GM23338 (cell line): ENCODE results near the gene FGF22. TPM values are rescaled to one million over a fixed set of nuclear protein-coding genes. Genes with fewer than 3 reads are reported as not detected.

Source experiments
- ATAC-seq: fragments of 200-7000 bp; cut with Tn5 transposase; 3 replicates; pipeline ENCODE4 v1.9.1; 2020
- DNase-seq: peaks from one replicate; pipeline ENCODE4 v3.0.0-alpha.2; 2015; ENCODE audit warnings: low spot score
- H2AFZ ChIP-seq: fragments of 200-600 bp; sonication (generic); 2 replicates; pipeline ENCODE4 v1.8.0; 2016; ENCODE audit warnings: antibody characterized with exemption, mild to moderate bottlenecking, moderate library complexity
- H3F3A ChIP-seq: fragments of 200-600 bp; sonication (generic); replicated peaks from 2 replicates; pipeline ENCODE4 v1.8.0; 2017; ENCODE audit warnings: antibody characterized with exemption, mixed run types, low read depth
- H3K27ac ChIP-seq: fragments of 200-600 bp; sonication (generic); 2 replicates; pipeline ENCODE4 v1.6.1; 2016; ENCODE audit warnings: low read depth
- H3K27me3 ChIP-seq: fragments of 200-600 bp; sonication (generic); 2 replicates; pipeline ENCODE4 v1.8.0; 2016; ENCODE audit warnings: mild to moderate bottlenecking, mixed run types, moderate library complexity; ENCODE audit not compliant: insufficient read depth
- H3K36me3 ChIP-seq: fragments of 200-600 bp; sonication (generic); 2 replicates; pipeline ENCODE4 v1.8.0; 2016; ENCODE audit warnings: mild to moderate bottlenecking; ENCODE audit not compliant: insufficient read depth
- H3K4me1 ChIP-seq: fragments of 200-600 bp; sonication (generic); 2 replicates; pipeline ENCODE4 v1.8.0; 2016; ENCODE audit warnings: mild to moderate bottlenecking, moderate library complexity; ENCODE audit not compliant: insufficient read depth
- H3K4me2 ChIP-seq: fragments of 200-600 bp; sonication (generic); 2 replicates; pipeline ENCODE4 v1.7.1; 2017; ENCODE audit warnings: mixed run types
- H3K4me3 ChIP-seq: fragments of 200-600 bp; sonication (generic); 2 replicates; pipeline ENCODE4 v1.6.1; 2016; ENCODE audit warnings: mixed run types
- H3K79me2 ChIP-seq: fragments of 200-600 bp; sonication (generic); replicated peaks from 2 replicates; pipeline ENCODE4 v1.8.0; 2017; ENCODE audit warnings: mild to moderate bottlenecking; ENCODE audit not compliant: insufficient read depth
- H3K9me2 ChIP-seq: fragments of 200-600 bp; sonication (generic); 2 replicates; pipeline ENCODE4 v1.8.0; 2017; ENCODE audit not compliant: insufficient read depth
- H4K20me1 ChIP-seq: fragments of 200-600 bp; sonication (generic); replicated peaks from 2 replicates; pipeline ENCODE4 v1.8.0; 2017; ENCODE audit warnings: mild to moderate bottlenecking; ENCODE audit not compliant: insufficient read depth
- H3K27ac Mint-ChIP-seq: 2 replicates; pipeline ENCODE4 v1.8.0; 2020; ENCODE audit warnings: inconsistent platforms, mild to moderate bottlenecking, moderate library complexity, mixed read lengths
- H3K27me3 Mint-ChIP-seq: 3 replicates; pipeline ENCODE4 v1.8.0; 2022; ENCODE audit warnings: low read depth, mild to moderate bottlenecking, moderate library complexity, mixed read lengths, inconsistent platforms; ENCODE audit not compliant: insufficient read depth, poor library complexity
- H3K36me3 Mint-ChIP-seq: 3 replicates; pipeline ENCODE4 v1.8.0; 2021; ENCODE audit warnings: low read depth, mild to moderate bottlenecking, inconsistent platforms, moderate library complexity, mixed read lengths
- H3K4me1 Mint-ChIP-seq: 3 replicates; pipeline ENCODE4 v1.8.0; 2020; ENCODE audit warnings: mild to moderate bottlenecking, inconsistent platforms, mixed read lengths
- H3K4me3 Mint-ChIP-seq: 3 replicates; pipeline ENCODE4 v1.8.0; 2021; ENCODE audit warnings: moderate library complexity, mild to moderate bottlenecking, inconsistent platforms, mixed read lengths
- H3K9me3 Mint-ChIP-seq: 3 replicates; pipeline ENCODE4 v1.8.0; 2020; ENCODE audit warnings: moderate library complexity, mild to moderate bottlenecking, inconsistent platforms, mixed read lengths
- CTCF ChIP-seq, 2 experiments: fragments of 200-600 bp in 1 of 2; sonication (generic) in 1 of 2; conservative IDR thresholded peaks; 2 replicates each; pipeline versions ENCODE4 v1.5.1 to v1.6.1; 2016 to 2017; ENCODE audit warnings: antibody characterized with exemption in 2 of 2, low read depth in 2 of 2, mild to moderate bottlenecking in 2 of 2, moderate library complexity in 1 of 2
- ETS1 ChIP-seq: IDR thresholded peaks from 2 replicates; pipeline ENCODE4 v1.6.1; 2016; ENCODE audit warnings: antibody characterized with exemption
- NANOG ChIP-seq: IDR thresholded peaks from 2 replicates; pipeline ENCODE4 v1.6.1; 2016; ENCODE audit warnings: antibody characterized with exemption, borderline replicate concordance
- POLR2AphosphoS5 ChIP-seq: IDR thresholded peaks from 2 replicates; pipeline ENCODE4 v1.6.1; 2016; ENCODE audit warnings: antibody characterized with exemption, low read depth
- REST ChIP-seq: IDR thresholded peaks from one replicate; pipeline ENCODE4 v1.6.1; 2018; ENCODE audit warnings: antibody characterized with exemption; ENCODE audit not compliant: unreplicated experiment
- STAT1 ChIP-seq: IDR thresholded peaks from one replicate; pipeline ENCODE4 v1.6.1; 2016; ENCODE audit warnings: antibody characterized with exemption; ENCODE audit not compliant: unreplicated experiment
- ZNF114 ChIP-seq: fragments of 250-450 bp; sonication (Bioruptor Pico); IDR thresholded peaks from 2 replicates; pipeline ENCODE4 v1.5.0; 2020; ENCODE audit warnings: mild to moderate bottlenecking, moderate library complexity
- ZNF462 ChIP-seq: fragments of 250-450 bp; sonication (Bioruptor Pico); IDR thresholded peaks from 2 replicates; pipeline ENCODE4 v1.5.0; 2020; ENCODE audit warnings: mild to moderate bottlenecking, moderate library complexity
- polyA plus RNA-seq: library from polyadenylated mRNA; unstranded; fragments of >200 nt; fragmentation: Nextera tagmentation; extraction: Ambion mirVana; gene quantifications from 2 replicates; pipeline ENCODE4 v1.2.1, GENCODE V29; 2016
- total RNA-seq: library from RNA; depleted of rRNA; stranded (reverse); fragments of >200 nt; shearing (Covaris generic); gene quantifications from 2 replicates; pipeline ENCODE4 v1.2.3, GENCODE V29; 2014

FGF22 gene
- total and polyA plus RNA-seq, 2 experiments from 2014 or later = 1.0 to 2.8 TPM

DNA sequence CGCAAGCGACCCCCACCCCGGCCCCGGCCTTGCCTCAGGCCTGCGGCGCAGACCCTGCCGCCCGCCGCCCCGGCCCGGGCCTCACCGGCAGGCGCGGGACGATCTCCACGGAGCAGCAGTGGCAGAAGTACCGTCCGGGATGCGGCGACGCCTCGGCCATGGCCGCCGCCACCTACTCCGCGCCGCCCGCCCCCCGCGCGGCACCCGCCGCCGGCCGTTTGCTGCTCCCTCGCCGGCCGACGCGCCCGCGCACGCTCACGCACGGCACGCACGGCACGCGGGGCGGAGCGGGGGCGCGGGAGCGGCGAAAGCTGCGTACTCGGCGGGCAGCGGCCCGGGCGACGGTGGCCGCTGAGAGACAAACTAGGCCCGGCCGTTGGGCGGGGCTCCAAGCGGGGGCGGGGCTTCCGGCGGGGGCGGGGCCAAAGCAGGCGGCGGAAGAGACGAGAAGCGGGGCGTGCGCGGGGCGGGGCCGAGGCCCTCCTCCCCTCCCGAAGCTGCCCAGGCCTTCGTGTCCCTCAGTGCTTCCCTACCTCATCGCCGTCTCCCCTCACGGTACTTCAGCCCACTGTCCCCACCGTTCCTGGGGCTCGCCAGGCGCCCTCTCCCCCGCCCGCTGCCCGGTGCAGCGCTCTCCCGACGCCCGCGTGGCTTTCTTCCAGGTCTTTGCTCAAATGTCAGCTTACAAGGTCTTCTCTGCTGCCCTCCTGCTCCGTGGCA, 23.4 kb downstream of the FGF22 start, which contains the start of gene RNF126:
Gene RNF126 (minus strand): TSS at position 253 of the 720 bp plus-strand sequence. CDS start 93 bp downstream, at position 160.
- Histone ChIP-seq H3K4me1 (peaks cover 6% of the 10 kb centered on the region), H4K20me1 (peaks cover 28% of the 10 kb centered on the region), H3K79me2 (peaks cover 48% of the 10 kb centered on the region), H3K4me2 (peak within 1 kb of the TSS; percentile 90), H3K36me3 (no peaks in the 10 kb centered on the region), H3F3A (peaks cover 8% of the 10 kb centered on the region; the same call in 1 of the 2 replicates), H3K4me3 (peak within 1 kb of the TSS; percentile 82), H3K27ac (no peak within 1 kb of the TSS), H2AFZ (peak within 1 kb of the TSS; percentile 94; the same call in 1 of the 2 replicates), H3K27me3 (no peaks in the 10 kb centered on the region), H3K9me2 (no peaks in the 10 kb centered on the region)
- Mint-ChIP-seq H3K36me3 (no peaks in the 10 kb centered on the region; the same call in 1 of the 3 replicates), H3K27ac (no peak within 1 kb of the TSS), H3K27me3 (peaks cover 16% of the 10 kb centered on the region), H3K9me3 (peaks cover 14% of the 10 kb centered on the region), H3K4me1 (peaks cover 13% of the 10 kb centered on the region), H3K4me3 (peak within 1 kb of the TSS; percentile 82)
- DNase-seq (peak; percentile 84), ATAC-seq (peak; percentile 56)
- no peak for TF ChIP-seq ZNF114 (CRISPR knock-in tag)
- TF ChIP-seq NANOG = no peak
- TF ChIP-seq POLR2AphosphoS5 = peak; percentile 53
- no peak for TF ChIP-seq REST
- TF ChIP-seq CTCF (conservative IDR thresholded peaks at IDR 0.05; ENCODE audit: low read depth in 2 of 2) = no peak
- no peak for TF ChIP-seq ETS1
- no peak for TF ChIP-seq STAT1
- TF ChIP-seq ZNF462 = no peak
